H9 (cell line): ENCODE data around the gene FANCG. TPM values are rescaled to one million over a fixed set of nuclear protein-coding genes. Genes with fewer than 3 reads are reported as not detected.

ENCODE experiments used
- DNase-seq: peaks from one replicate; pipeline ENCODE4 v3.0.0-alpha.2; 2017
- H2AFZ ChIP-seq: one replicate; pipeline ENCODE4 v1.6.1; 2013; ENCODE audit warnings: mild to moderate bottlenecking, low read length, control low read depth, moderate library complexity
- H2AK5ac ChIP-seq: 2 replicates; pipeline ENCODE4 v1.6.1; 2013; ENCODE audit warnings: low read length, control low read depth, mixed read lengths; ENCODE audit not compliant: insufficient read length
- H2BK120ac ChIP-seq: one replicate; pipeline ENCODE4 v1.6.1; 2013; ENCODE audit warnings: low read depth, mild to moderate bottlenecking, low read length, control low read depth, inconsistent platforms; ENCODE audit not compliant: poor library complexity, severe bottlenecking
- H2BK12ac ChIP-seq: 2 replicates; pipeline ENCODE4 v1.6.1; 2013; ENCODE audit warnings: low read length, control low read depth, mixed read lengths, low read depth; ENCODE audit not compliant: insufficient read length
- H2BK15ac ChIP-seq: 2 replicates; pipeline ENCODE4 v1.6.1; 2013; ENCODE audit warnings: low read depth, low read length, control low read depth
- H2BK20ac ChIP-seq: one replicate; pipeline ENCODE4 v1.6.1; 2013; ENCODE audit warnings: low read depth, mild to moderate bottlenecking, low read length, control low read depth, inconsistent platforms; ENCODE audit not compliant: poor library complexity, severe bottlenecking
- H2BK5ac ChIP-seq: 2 replicates; pipeline ENCODE4 v1.6.1; 2013; ENCODE audit warnings: low read length, control low read depth, mixed read lengths; ENCODE audit not compliant: insufficient read length
- H3K14ac ChIP-seq: 2 replicates; pipeline ENCODE4 v1.6.1; 2013; ENCODE audit warnings: low read length, control low read depth; ENCODE audit not compliant: insufficient read depth
- H3K18ac ChIP-seq: 2 replicates; pipeline ENCODE4 v1.6.1; 2013; ENCODE audit warnings: low read depth, mild to moderate bottlenecking, mixed read lengths, low read length, control low read depth; ENCODE audit not compliant: insufficient read length
- H3K23ac ChIP-seq: 2 replicates; pipeline ENCODE4 v1.6.1; 2013; ENCODE audit warnings: low read length, control low read depth, mixed read lengths, low read depth; ENCODE audit not compliant: insufficient read length
- H3K23me2 ChIP-seq: 2 replicates; pipeline ENCODE4 v1.6.1; 2013; ENCODE audit warnings: low read depth, mild to moderate bottlenecking, mixed read lengths, low read length, control low read depth; ENCODE audit not compliant: insufficient read length, poor library complexity, severe bottlenecking
- H3K27ac ChIP-seq: 2 replicates; pipeline ENCODE4 v1.5.1; 2013; ENCODE audit warnings: low read length, control low read depth, mixed read lengths, low read depth; ENCODE audit not compliant: insufficient read length
- H3K27me3 ChIP-seq: 2 replicates; pipeline ENCODE4 v1.6.1; 2013; ENCODE audit warnings: low read length, control low read depth, inconsistent platforms; ENCODE audit not compliant: insufficient read depth
- H3K4ac ChIP-seq: 2 replicates; pipeline ENCODE4 v1.6.1; 2013; ENCODE audit warnings: low read depth, mild to moderate bottlenecking, control low read depth, inconsistent platforms, low read length, moderate library complexity
- H3K4me1 ChIP-seq: 2 replicates; pipeline ENCODE4 v1.6.1; 2013; ENCODE audit warnings: low read length, control low read depth, inconsistent platforms; ENCODE audit not compliant: insufficient read depth
- H3K4me2 ChIP-seq: 2 replicates; pipeline ENCODE4 v1.6.1; 2013; ENCODE audit warnings: low read length, control low read depth, mixed read lengths; ENCODE audit not compliant: insufficient read length, insufficient read depth
- H3K56ac ChIP-seq: 2 replicates; pipeline ENCODE4 v1.6.1; 2013; ENCODE audit warnings: low read depth, mild to moderate bottlenecking, mixed read lengths, low read length, control low read depth; ENCODE audit not compliant: insufficient read length
- H3K79me1 ChIP-seq: 2 replicates; pipeline ENCODE4 v1.6.1; 2013; ENCODE audit warnings: low read depth, mild to moderate bottlenecking, moderate library complexity, low read length, control low read depth, inconsistent platforms; ENCODE audit not compliant: insufficient read depth, poor library complexity, severe bottlenecking
- H3K79me2 ChIP-seq: 2 replicates; pipeline ENCODE4 v1.6.1; 2013; ENCODE audit warnings: low read length, control low read depth, inconsistent platforms; ENCODE audit not compliant: insufficient read depth
- H3K9ac ChIP-seq: 2 replicates; pipeline ENCODE4 v1.6.1; 2013; ENCODE audit warnings: low read length, control low read depth, mixed read lengths; ENCODE audit not compliant: insufficient read length; ENCODE audit errors: extremely low read depth
- H3K9me3 ChIP-seq: one replicate; pipeline ENCODE4 v1.6.1; 2013; ENCODE audit warnings: low read depth, low read length, inconsistent platforms; ENCODE audit not compliant: control insufficient read depth
- H3T11ph ChIP-seq: one replicate; pipeline ENCODE4 v1.6.1; 2013; ENCODE audit warnings: mild to moderate bottlenecking, low read length, control low read depth, inconsistent platforms
- H4K20me1 ChIP-seq: one replicate; pipeline ENCODE4 v1.6.1; 2013; ENCODE audit not compliant: control insufficient read depth, insufficient read length, insufficient read depth
- H4K5ac ChIP-seq: 2 replicates; pipeline ENCODE4 v1.6.1; 2013; ENCODE audit warnings: low read depth, mild to moderate bottlenecking, mixed read lengths, low read length, control low read depth; ENCODE audit not compliant: insufficient read length
- H4K8ac ChIP-seq: replicated peaks from 2 replicates; pipeline ENCODE4 v1.6.1; 2013; ENCODE audit warnings: low read length, control low read depth, mixed read lengths, low read depth; ENCODE audit not compliant: insufficient read length
- H4K91ac ChIP-seq: 2 replicates; pipeline ENCODE4 v1.6.1; 2013; ENCODE audit warnings: low read depth, mild to moderate bottlenecking, moderate library complexity, mixed read lengths, low read length, control low read depth; ENCODE audit not compliant: insufficient read length
- H3K27ac Mint-ChIP-seq, 3 experiments: 2 replicates in 2 of 3; 3 replicates in 1 of 3; pipeline ENCODE4 v1.8.0; 2020 to 2021; ENCODE audit warnings: mixed read lengths in 3 of 3, mild to moderate bottlenecking in 1 of 3, moderate library complexity in 1 of 3
- H3K27me3 Mint-ChIP-seq: 2 replicates; pipeline ENCODE4 v1.8.0; 2021; ENCODE audit warnings: low read depth, mild to moderate bottlenecking, moderate library complexity, mixed read lengths
- H3K36me3 Mint-ChIP-seq, 3 experiments: 2 replicates in 2 of 3; 3 replicates in 1 of 3; pipeline ENCODE4 v1.8.0; 2020 to 2021; ENCODE audit warnings: low read depth in 3 of 3, mixed read lengths in 3 of 3; ENCODE audit not compliant: insufficient read depth in 1 of 3
- H3K4me1 Mint-ChIP-seq, 2 experiments: 2 replicates each; pipeline ENCODE4 v1.8.0; 2020; ENCODE audit warnings: mixed read lengths in 2 of 2
- H3K4me3 Mint-ChIP-seq, 2 experiments: 2 replicates in 1 of 2; 3 replicates in 1 of 2; pipeline ENCODE4 v1.8.0; 2020 to 2021; ENCODE audit warnings: mild to moderate bottlenecking in 2 of 2, mixed read lengths in 2 of 2, moderate library complexity in 1 of 2
- H3K9me3 Mint-ChIP-seq, 2 experiments: 2 replicates in 1 of 2; 3 replicates in 1 of 2; pipeline ENCODE4 v1.8.0; 2020; ENCODE audit warnings: mild to moderate bottlenecking in 2 of 2, mixed read lengths in 2 of 2, moderate library complexity in 1 of 2
- CTCF ChIP-seq: fragments of 200-600 bp; sonication (generic); conservative IDR thresholded peaks from 3 replicates; pipeline ENCODE4 v1.8.0; 2021; ENCODE audit warnings: antibody characterized with exemption, mild to moderate bottlenecking
- WGBS: extraction: QIAGEN DNeasy Blood & Tissue Kit; methylation state at CpG from one replicate; pipeline ENCODE4 v1.1.7; 2013; ENCODE audit warnings: missing lambda C conversion rate, low lambda C conversion rate, mixed read lengths; ENCODE audit not compliant: insufficient read length; ENCODE audit errors: extremely low coverage; 5-methylcytosine and 5-hydroxymethylcytosine counted together
- total RNA-seq: library from RNA; stranded (reverse); gene quantifications from 2 replicates; pipeline ENCODE4 v1.2.1, GENCODE V29; 2021

Gene FANCG
- total RNA-seq, 1 experiment from 2014 or later, result 86.9 TPM

GRCh38 chr9:35072461-35073278, 7.1 kb downstream of the FANCG start, which contains the start of gene VCP:
VCP (minus strand) TSS chr9:35072625; CDS start chr9:35072353, 272 bp downstream.
- no peak within 1 kb of the TSS for H3K23ac ChIP-seq
- H2BK120ac ChIP-seq, result no peak within 1 kb of the TSS
- no peaks in the 10 kb centered on the region for H4K20me1 ChIP-seq
- H4K8ac ChIP-seq, result no peak within 1 kb of the TSS
- H3K4ac ChIP-seq, result no peak within 1 kb of the TSS; the same call in 1 of the 2 replicates
- TF ChIP-seq CTCF, result no peak
- H3K18ac ChIP-seq, result peak within 1 kb of the TSS; percentile 95
- no peaks in the 10 kb centered on the region for H3K9me3 ChIP-seq
- Mint-ChIP-seq H3K4me3 (peak within 1 kb of the TSS; percentile 92 to 95), H3K27me3 (no peaks in the 10 kb centered on the region; the same call in none of the 2 replicates), H3K9me3 (no peaks in the 10 kb centered on the region; a peak in 1 of 5 replicates), H3K27ac (peak within 1 kb of the TSS; percentile 98 to 99 (median 98)), H3K36me3 (peaks cover 60 to 83% (median 74%) of the 10 kb centered on the region in 3 experiments), H3K4me1 (peaks cover 19 to 22% of the 10 kb centered on the region in 2 experiments)
- H4K5ac ChIP-seq, result no peak within 1 kb of the TSS
- H3K27me3 ChIP-seq, result no peaks in the 10 kb centered on the region
- H3K23me2 ChIP-seq, result peaks cover 6% of the 10 kb centered on the region
- no peak within 1 kb of the TSS for H2AK5ac ChIP-seq
- H2BK20ac ChIP-seq, result no peak within 1 kb of the TSS
- peak within 1 kb of the TSS; percentile 92 for H3K14ac ChIP-seq
- H3K4me2 ChIP-seq, result peak within 1 kb of the TSS; percentile 76
- no CpG with 5 or more reads among the region's 54 CpGs for WGBS
- H3T11ph ChIP-seq, result peak within 1 kb of the TSS; percentile 20
- H2BK15ac ChIP-seq, result no peak within 1 kb of the TSS
- peaks cover 5% of the 10 kb centered on the region; the same call in 1 of the 2 replicates for H3K4me1 ChIP-seq
- DNase-seq, result peak; percentile 100
- no peak within 1 kb of the TSS for H3K56ac ChIP-seq
- H4K91ac ChIP-seq, result no peak within 1 kb of the TSS
- H2BK12ac ChIP-seq, result no peak within 1 kb of the TSS
- no peaks in the 10 kb centered on the region for H3K79me1 ChIP-seq
- H3K27ac ChIP-seq, result peak within 1 kb of the TSS; percentile 35
- no peak within 1 kb of the TSS for H2BK5ac ChIP-seq
- H3K79me2 ChIP-seq, result peaks cover 39% of the 10 kb centered on the region
- no peak within 1 kb of the TSS for H2AFZ ChIP-seq
- peak within 1 kb of the TSS; percentile 85 for H3K9ac ChIP-seq
